Endodermal cell (in vitro differentiated cells): ENCODE data around the gene P2RY8. TPM values are rescaled to one million over a fixed set of nuclear protein-coding genes. Genes with fewer than 3 reads are reported as not detected.

Source experiments
- DNase-seq: peaks from one replicate; pipeline ENCODE4 v3.0.0-alpha.2; 2017
- H3K27ac ChIP-seq: 2 replicates; pipeline ENCODE4 v1.5.1; 2013; ENCODE audit warnings: mild to moderate bottlenecking, low read depth, low read length, moderate library complexity
- H3K27me3 ChIP-seq: 2 replicates; pipeline ENCODE4 v1.6.1; 2013; ENCODE audit warnings: mild to moderate bottlenecking, low read length, moderate library complexity; ENCODE audit not compliant: insufficient read depth, control insufficient read depth, poor library complexity, severe bottlenecking
- H3K36me3 ChIP-seq: 2 replicates; pipeline ENCODE4 v1.7.0; 2013; ENCODE audit warnings: mild to moderate bottlenecking, low read length, moderate library complexity; ENCODE audit not compliant: control insufficient read depth, insufficient read depth
- H3K4me1 ChIP-seq: one replicate; pipeline ENCODE4 v1.7.0; 2013; ENCODE audit warnings: low read length; ENCODE audit not compliant: control insufficient read depth, insufficient read depth
- H3K4me3 ChIP-seq: 2 replicates; pipeline ENCODE4 v1.5.1; 2013; ENCODE audit warnings: mild to moderate bottlenecking, low read length, moderate library complexity
- H3K9ac ChIP-seq: 2 replicates; pipeline ENCODE4 v1.6.1; 2013; ENCODE audit warnings: mild to moderate bottlenecking, low read length, moderate library complexity; ENCODE audit not compliant: poor library complexity, severe bottlenecking; ENCODE audit errors: extremely low read depth
- H3K9me3 ChIP-seq: 2 replicates; pipeline ENCODE4 v1.6.1; 2013; ENCODE audit warnings: mild to moderate bottlenecking, low read length, moderate library complexity; ENCODE audit not compliant: control insufficient read depth
- H3K27ac Mint-ChIP-seq: 2 replicates; pipeline ENCODE4 v1.8.0; 2020; ENCODE audit warnings: mixed read lengths
- H3K27me3 Mint-ChIP-seq: 2 replicates; pipeline ENCODE4 v1.8.0; 2021; ENCODE audit warnings: mild to moderate bottlenecking, mixed read lengths; ENCODE audit not compliant: insufficient read depth
- H3K36me3 Mint-ChIP-seq: 2 replicates; pipeline ENCODE4 v1.8.0; 2020; ENCODE audit warnings: low read depth, mixed read lengths
- H3K4me1 Mint-ChIP-seq: 2 replicates; pipeline ENCODE4 v1.8.0; 2020; ENCODE audit warnings: mixed read lengths
- H3K4me3 Mint-ChIP-seq: 2 replicates; pipeline ENCODE4 v1.8.0; 2020; ENCODE audit warnings: mild to moderate bottlenecking, moderate library complexity, mixed read lengths
- H3K9me3 Mint-ChIP-seq: 2 replicates; pipeline ENCODE4 v1.8.0; 2020; ENCODE audit warnings: mild to moderate bottlenecking, mixed read lengths
- CTCF ChIP-seq: fragments of 200-600 bp; sonication (generic); conservative IDR thresholded peaks from 2 replicates; pipeline ENCODE4 v1.5.0; 2021; ENCODE audit warnings: antibody characterized with exemption, mild to moderate bottlenecking
- WGBS, 2 experiments: methylation state at CpG; one replicate each; pipeline versions ENCODE4 v1.1.5 to v1.1.7; 2013; ENCODE audit warnings: missing lambda C conversion rate in 2 of 2, mixed read lengths in 1 of 2; ENCODE audit not compliant: insufficient coverage in 1 of 2, insufficient read length in 1 of 2; 5-methylcytosine and 5-hydroxymethylcytosine counted together
- total RNA-seq, 2 donors: library from RNA; stranded (reverse); fragmentation: NEBNext Ultra II Directional in 1 of 2; extraction: Animal tissue kit (Norgen Biotek cat#: 25700) in 1 of 2; gene quantifications; 2 replicates in 1 of 2; 3 replicates in 1 of 2; pipeline ENCODE4 v1.2.1, GENCODE V29; 2021

P2RY8 gene
- total RNA-seq, 2 donors from 2014 or later, result not detected

GRCh38 chrX:1516596-1517104, 20.3 kb downstream of the P2RY8 start:
- H3K9me3 Mint-ChIP-seq, result peaks cover 8% of the 10 kb centered on the region
- no peak overlapping the region for H3K4me3 Mint-ChIP-seq
- no peaks in the 10 kb centered on the region for H3K4me1 ChIP-seq
- no peak for TF ChIP-seq CTCF
- no peaks in the 10 kb centered on the region for H3K9me3 ChIP-seq
- peaks cover 5% of the 10 kb centered on the region for H3K4me1 Mint-ChIP-seq
- H3K4me3 ChIP-seq, result no peak overlapping the region
- no peaks in the 10 kb centered on the region for H3K36me3 ChIP-seq
- H3K27me3 ChIP-seq, result no peaks in the 10 kb centered on the region
- peaks cover 7% of the 10 kb centered on the region for H3K27me3 Mint-ChIP-seq
- no peak overlapping the region for H3K9ac ChIP-seq
- no peak for DNase-seq
- H3K27ac Mint-ChIP-seq, result no peak overlapping the region
- no peaks in the 10 kb centered on the region for H3K36me3 Mint-ChIP-seq
- no peak overlapping the region for H3K27ac ChIP-seq
- 82 to 89% methylated on average over 8 to 9 of the region's 9 CpGs for WGBS, 2 experiments

- Histone ChIP-seq H3K36me3 (no peaks in the 10 kb centered on the region), H3K9me3 (no peaks in the 10 kb centered on the region), H3K27me3 (no peaks in the 10 kb centered on the region), H3K4me3 (no peak overlapping the region), H3K27ac (no peak overlapping the region), H3K4me1 (no peaks in the 10 kb centered on the region), H3K9ac (no peak overlapping the region)
- H3K27me3 Mint-ChIP-seq, result peaks cover 7% of the 10 kb centered on the region
- 94 to 100% methylated on average over 1 to 4 of the region's 5 CpGs for WGBS, 2 experiments
- H3K27ac Mint-ChIP-seq, result no peak overlapping the region
- no peak for DNase-seq
- no peak for TF ChIP-seq CTCF
- H3K36me3 Mint-ChIP-seq, result no peaks in the 10 kb centered on the region
- peaks cover 6% of the 10 kb centered on the region for H3K9me3 Mint-ChIP-seq
- no peaks in the 10 kb centered on the region for H3K4me1 Mint-ChIP-seq
- H3K4me3 Mint-ChIP-seq, result no peak overlapping the region
Measured at GRCh38 chrX:1511829-1512228, 25.2 kb downstream of the P2RY8 start.

GRCh38 chrX:1511150-1511549, 25.8 kb downstream of the P2RY8 start:
- no peak overlapping the region for H3K9ac ChIP-seq
- no peak overlapping the region for H3K27ac ChIP-seq
- no peaks in the 10 kb centered on the region for H3K27me3 ChIP-seq
- no peak for DNase-seq
- WGBS, 2 experiments, result 83 to 84% methylated on average over 5 of the region's 5 CpGs
- H3K9me3 Mint-ChIP-seq, result peaks cover 6% of the 10 kb centered on the region
- H3K36me3 Mint-ChIP-seq, result no peaks in the 10 kb centered on the region
- no peaks in the 10 kb centered on the region for H3K9me3 ChIP-seq
- H3K4me1 Mint-ChIP-seq, result no peaks in the 10 kb centered on the region
- H3K4me3 Mint-ChIP-seq, result no peak overlapping the region
- no peak overlapping the region for H3K4me3 ChIP-seq
- H3K36me3 ChIP-seq, result no peaks in the 10 kb centered on the region
- H3K4me1 ChIP-seq, result no peaks in the 10 kb centered on the region
- no peak overlapping the region for H3K27ac Mint-ChIP-seq
- TF ChIP-seq CTCF, result no peak
- H3K27me3 Mint-ChIP-seq, result peaks cover 7% of the 10 kb centered on the region
